ENCODE measurements around the gene RNF31. TPM values are rescaled to one million over a fixed set of nuclear protein-coding genes. Genes with fewer than 3 reads are reported as not detected.

RNF31 gene
- total RNA-seq, 2 experiments from 2014 or later, result 37.8 to 57.8 TPM

DNA sequence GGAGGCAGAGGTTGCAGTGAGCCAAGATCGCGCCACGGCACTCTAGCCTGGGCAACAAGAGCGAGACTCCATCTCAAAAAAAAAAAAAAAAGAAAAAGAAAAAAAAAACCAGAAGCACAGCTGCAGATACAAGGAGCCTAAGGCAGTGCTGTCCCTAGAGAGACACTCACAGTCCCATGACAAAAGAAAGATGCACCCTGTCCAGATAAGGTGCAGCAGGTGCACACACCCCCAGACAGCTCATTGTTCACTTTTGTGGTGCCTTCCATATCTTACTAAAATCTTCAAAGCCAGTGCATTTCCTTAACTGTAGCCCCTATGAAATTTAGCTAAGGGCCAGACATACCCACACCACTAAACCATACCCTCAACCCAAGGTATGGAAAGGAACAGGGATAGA, 24.9 kb upstream of the RNF31 start:
- no peak overlapping the region for H3K4me3 ChIP-seq (ENCODE audit: low read depth, low read length, poor library complexity, severe bottlenecking)
- no peak overlapping the region for H2AFZ ChIP-seq (ENCODE audit: low read length)
- no peak overlapping the region for H3K27ac ChIP-seq (ENCODE audit: low read depth, low read length, poor library complexity, severe bottlenecking)
- peaks cover 3% of the 10 kb centered on the region for H3K4me1 ChIP-seq (ENCODE audit: insufficient read depth, low read length, poor library complexity, severe bottlenecking)
- H3K36me3 ChIP-seq (ENCODE audit: insufficient read depth, low read length), result peaks cover 55% of the 10 kb centered on the region
- H3K79me2 ChIP-seq (ENCODE audit: insufficient read depth, low read depth, low read length), result no peaks in the 10 kb centered on the region
- H3K9me3 ChIP-seq (ENCODE audit: low read length), result no peaks in the 10 kb centered on the region
- no peaks in the 10 kb centered on the region for H4K20me1 ChIP-seq (ENCODE audit: insufficient read depth, low read length)
- ChIA-PET CTCF (ENCODE audit: unreplicated experiment) (no interaction called here), POLR2A (interaction anchor here (0.8 kb wide), 1 partner anchor 14 kb away, joined by 3 read pairs; the partner anchor contains the start of gene PSME1)
- no peak for DNase-seq (ENCODE audit: low spot score)
- no peaks in the 10 kb centered on the region for H3K9me2 ChIP-seq (ENCODE audit: insufficient read depth, low read length)
- H3K4me2 ChIP-seq (ENCODE audit: low read length), result no peak overlapping the region
- TF ChIP-seq, protein P1, sequence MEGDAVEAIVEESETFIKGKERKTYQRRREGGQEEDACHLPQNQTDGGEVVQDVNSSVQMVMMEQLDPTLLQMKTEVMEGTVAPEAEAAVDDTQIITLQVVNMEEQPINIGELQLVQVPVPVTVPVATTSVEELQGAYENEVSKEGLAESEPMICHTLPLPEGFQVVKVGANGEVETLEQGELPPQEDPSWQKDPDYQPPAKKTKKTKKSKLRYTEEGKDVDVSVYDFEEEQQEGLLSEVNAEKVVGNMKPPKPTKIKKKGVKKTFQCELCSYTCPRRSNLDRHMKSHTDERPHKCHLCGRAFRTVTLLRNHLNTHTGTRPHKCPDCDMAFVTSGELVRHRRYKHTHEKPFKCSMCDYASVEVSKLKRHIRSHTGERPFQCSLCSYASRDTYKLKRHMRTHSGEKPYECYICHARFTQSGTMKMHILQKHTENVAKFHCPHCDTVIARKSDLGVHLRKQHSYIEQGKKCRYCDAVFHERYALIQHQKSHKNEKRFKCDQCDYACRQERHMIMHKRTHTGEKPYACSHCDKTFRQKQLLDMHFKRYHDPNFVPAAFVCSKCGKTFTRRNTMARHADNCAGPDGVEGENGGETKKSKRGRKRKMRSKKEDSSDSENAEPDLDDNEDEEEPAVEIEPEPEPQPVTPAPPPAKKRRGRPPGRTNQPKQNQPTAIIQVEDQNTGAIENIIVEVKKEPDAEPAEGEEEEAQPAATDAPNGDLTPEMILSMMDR (conservative IDR thresholded peaks at IDR 0.05; ENCODE audit: low read length), result no peak
- TF ChIP-seq EZH2phosphoT487 (IDR thresholded peaks at IDR 0.05; ENCODE audit: borderline replicate concordance, low read depth, low read length), result no peak
- intact Hi-C loops (cut with micrococcal nuclease; ENCODE audit: unreplicated experiment), result no loop called here
- no TSS peak for BruUV-seq (replicated peaks)

DNA sequence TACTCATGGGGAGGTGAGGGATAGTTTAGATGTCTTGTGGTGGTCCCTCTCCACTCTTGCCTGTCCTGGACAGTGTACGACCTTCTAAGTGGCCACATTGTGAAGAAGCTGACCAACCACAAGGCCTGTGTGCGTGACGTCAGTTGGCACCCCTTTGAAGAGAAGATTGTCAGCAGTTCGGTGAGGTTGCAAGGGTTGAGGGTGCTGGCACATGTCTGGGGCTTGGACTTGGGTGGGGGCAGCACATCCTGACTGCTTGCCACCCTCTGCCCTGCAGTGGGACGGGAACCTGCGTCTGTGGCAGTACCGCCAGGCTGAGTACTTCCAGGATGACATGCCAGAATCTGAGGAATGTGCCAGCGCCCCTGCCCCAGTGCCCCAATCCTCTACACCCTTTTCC, 24.4 kb upstream of the RNF31 start:
- ChIA-PET POLR2A (interaction anchor here (0.7 to 0.8 kb wide), 2 partner anchors 13 to 14 kb away, joined by 3 read pairs; partner anchors contain the start of gene PSME1), CTCF (ENCODE audit: unreplicated experiment) (no interaction called here)
- intact Hi-C loops (cut with micrococcal nuclease; ENCODE audit: unreplicated experiment), result no loop called here
- H3K79me2 ChIP-seq (ENCODE audit: insufficient read depth, low read depth, low read length), result no peaks in the 10 kb centered on the region
- peaks cover 8% of the 10 kb centered on the region for H3K4me1 ChIP-seq (ENCODE audit: insufficient read depth, low read length, poor library complexity, severe bottlenecking)
- peaks cover 50% of the 10 kb centered on the region for H3K36me3 ChIP-seq (ENCODE audit: insufficient read depth, low read length)
- no peak for TF ChIP-seq EZH2phosphoT487 (IDR thresholded peaks at IDR 0.05; ENCODE audit: borderline replicate concordance, low read depth, low read length)
- TF ChIP-seq, protein P1 (conservative IDR thresholded peaks at IDR 0.05; ENCODE audit: low read length), result no peak
- no peak for DNase-seq (ENCODE audit: low spot score)
- no peak overlapping the region for H3K4me2 ChIP-seq (ENCODE audit: low read length)
- H2AFZ ChIP-seq (ENCODE audit: low read length), result no peak overlapping the region
- no peak overlapping the region for H3K4me3 ChIP-seq (ENCODE audit: low read depth, low read length, poor library complexity, severe bottlenecking)
- H3K9me2 ChIP-seq (ENCODE audit: insufficient read depth, low read length), result no peaks in the 10 kb centered on the region
- no peaks in the 10 kb centered on the region for H4K20me1 ChIP-seq (ENCODE audit: insufficient read depth, low read length)
- no peaks in the 10 kb centered on the region for H3K9me3 ChIP-seq (ENCODE audit: low read length)
- H3K27ac ChIP-seq (ENCODE audit: low read depth, low read length, poor library complexity, severe bottlenecking), result no peak overlapping the region
- no TSS peak for BruUV-seq (replicated peaks)

All from OCI-LY7 (cell line).